Measurements from ENCODE around the gene CMTM3.
A peak's percentile ranks its signal among the peaks of the same experiment; 100 is the strongest.
"Not testable (repeated sequence)": the region's sequence is repeated elsewhere in the genome, so short reads cannot be mapped to it uniquely, and the experiment has no call there.

The CMTM3 gene

DNA sequence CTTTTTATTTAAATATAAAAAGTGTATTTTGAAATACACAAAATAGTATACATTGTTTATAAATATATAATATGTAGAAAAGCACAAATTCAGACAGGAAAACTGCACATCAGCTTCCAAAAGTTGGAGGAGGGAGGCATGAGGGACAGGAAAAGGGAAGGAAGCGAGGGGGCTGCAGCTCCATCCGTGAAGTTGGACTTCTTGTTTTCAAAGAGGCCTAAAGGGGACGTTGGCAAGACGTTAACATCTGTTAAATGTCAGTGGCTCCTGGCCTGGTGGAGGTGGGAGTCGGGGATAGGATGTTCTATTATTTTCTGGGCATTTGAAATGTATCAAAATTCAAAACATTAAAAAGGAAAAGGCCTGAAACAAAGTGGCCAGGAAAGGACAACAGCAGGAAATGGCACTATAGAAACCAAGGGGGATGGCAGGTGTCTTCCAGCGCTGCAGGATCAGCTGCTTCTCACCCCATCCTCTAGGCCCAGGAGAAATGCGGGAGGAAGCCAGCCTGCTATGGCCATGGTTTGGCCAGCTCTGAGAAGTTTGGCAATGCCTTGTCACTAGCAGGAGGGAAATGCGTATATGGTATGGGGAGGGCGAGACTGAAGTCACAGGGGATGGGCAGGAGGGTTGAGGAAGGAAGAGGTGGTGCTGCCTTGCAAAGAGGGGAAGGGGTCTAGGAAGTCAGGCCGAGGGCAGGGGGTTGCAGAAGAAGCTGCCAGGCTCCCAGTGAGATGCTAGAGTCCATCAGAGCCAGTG lies 18.8 kb upstream of the CMTM3 start:
- no peak for DNase-seq

- DNase-seq = no peak
Measured at GRCh38 chr16:66587881-66588600, 16.5 kb upstream of the CMTM3 start.

DNA sequence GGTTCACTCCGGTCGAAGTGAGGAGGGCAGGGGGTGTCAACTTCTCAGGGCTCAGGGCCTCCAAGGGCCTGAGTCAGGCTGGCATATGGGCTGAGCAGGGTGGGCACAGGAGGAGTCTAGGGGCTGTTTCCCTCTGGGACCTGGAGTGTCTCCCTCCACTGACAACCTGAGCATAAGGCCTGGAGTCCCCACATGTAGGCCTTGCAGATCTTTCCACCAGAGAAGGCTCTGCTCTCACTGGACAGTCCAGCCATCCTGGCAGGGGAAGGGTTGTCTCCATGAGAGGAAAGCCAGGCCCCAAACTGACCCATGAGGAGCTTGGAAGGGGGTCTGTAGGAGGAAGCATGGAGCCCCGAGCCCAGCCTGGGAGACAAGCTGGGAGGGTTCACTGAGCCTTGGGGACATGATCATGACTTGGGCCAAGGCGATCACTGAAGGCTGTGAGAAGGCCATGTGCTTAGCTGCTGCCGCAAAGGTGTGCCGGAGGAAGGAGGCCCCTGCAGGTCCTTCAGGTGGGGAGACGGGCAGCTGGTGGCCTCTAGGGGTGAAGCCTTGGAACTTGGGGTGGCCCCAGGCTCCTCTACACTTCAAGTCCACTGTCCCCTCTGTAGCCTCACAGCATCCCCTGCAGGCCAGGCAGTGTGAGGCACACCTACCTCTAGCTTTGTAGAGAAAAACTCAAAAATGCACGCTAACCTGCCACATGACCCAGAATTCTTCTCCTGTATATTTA lies 15.4 kb upstream of the CMTM3 start:
- DNase-seq = no peak

GRCh38 chr16:66590322-66590721 lies 14.2 kb upstream of the CMTM3 start:
- DNase-seq = no peak

DNA sequence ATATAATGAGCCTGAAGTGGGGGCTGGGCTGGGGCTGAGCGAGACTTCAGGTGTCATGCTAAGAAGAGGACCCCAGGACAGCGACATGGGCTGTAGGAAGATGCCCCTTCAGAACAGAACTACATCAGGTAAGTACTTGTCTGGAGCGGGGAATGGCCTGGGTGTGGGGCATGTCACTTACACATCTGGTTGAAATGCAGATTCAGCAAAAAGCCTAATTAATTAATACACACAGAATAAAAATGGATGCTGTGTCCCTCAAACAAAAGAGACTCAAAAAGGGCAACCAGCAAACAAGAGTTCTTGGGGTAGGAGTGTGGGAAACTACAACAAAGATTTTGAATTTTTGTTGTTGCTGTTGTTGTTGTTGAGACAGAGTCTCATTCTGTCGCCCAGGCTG lies 13.5 kb upstream of the CMTM3 start:
- DNase-seq = no peak

DNA sequence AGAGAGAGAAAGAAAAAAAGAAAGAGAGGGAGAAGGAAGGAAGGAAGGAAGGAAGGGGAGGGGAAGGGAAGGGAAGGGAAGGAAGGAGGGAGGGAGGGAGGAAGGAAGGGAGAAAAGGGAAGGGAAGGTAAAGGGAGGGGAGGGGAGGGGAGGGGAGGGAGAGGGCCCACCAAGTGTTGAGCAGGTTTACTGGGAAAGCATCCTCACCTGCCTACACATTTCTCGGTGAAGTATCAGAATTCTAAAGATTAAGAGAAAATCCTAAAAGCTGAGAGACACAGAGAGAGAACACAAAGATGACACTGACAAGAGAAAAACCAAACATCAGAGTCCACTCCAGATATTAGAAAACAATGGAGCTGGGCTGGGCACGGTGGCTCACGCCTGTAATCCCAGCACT lies 12.3 kb upstream of the CMTM3 start:
- no peak for DNase-seq

DNA sequence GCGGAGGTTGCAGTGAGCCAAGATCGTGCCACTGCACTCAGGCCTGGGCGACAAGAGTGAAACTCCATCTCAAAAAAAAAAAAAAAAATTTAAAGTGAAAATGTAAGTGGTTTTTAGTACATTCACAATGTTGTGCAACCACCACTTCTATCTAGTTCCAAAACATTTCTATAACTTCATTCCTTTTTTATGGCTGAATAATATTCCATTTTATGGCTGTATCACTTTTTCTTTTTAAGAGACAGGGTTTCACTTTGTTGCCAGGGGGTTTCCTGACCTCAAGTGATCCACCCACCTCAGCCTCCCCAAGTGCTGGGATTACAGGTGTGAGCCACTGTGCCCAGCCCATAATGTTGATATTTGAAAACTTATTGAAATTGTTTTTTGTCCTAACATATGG lies 11.7 kb upstream of the CMTM3 start:
- DNase-seq = no peak

GRCh38 chr16:66594739-66595138 lies 9.8 kb upstream of the CMTM3 start:
- DNase-seq = no peak

- not testable (repeated sequence) for DNase-seq
Measured at GRCh38 chr16:66596559-66596958, 7.9 kb upstream of the CMTM3 start.

DNA sequence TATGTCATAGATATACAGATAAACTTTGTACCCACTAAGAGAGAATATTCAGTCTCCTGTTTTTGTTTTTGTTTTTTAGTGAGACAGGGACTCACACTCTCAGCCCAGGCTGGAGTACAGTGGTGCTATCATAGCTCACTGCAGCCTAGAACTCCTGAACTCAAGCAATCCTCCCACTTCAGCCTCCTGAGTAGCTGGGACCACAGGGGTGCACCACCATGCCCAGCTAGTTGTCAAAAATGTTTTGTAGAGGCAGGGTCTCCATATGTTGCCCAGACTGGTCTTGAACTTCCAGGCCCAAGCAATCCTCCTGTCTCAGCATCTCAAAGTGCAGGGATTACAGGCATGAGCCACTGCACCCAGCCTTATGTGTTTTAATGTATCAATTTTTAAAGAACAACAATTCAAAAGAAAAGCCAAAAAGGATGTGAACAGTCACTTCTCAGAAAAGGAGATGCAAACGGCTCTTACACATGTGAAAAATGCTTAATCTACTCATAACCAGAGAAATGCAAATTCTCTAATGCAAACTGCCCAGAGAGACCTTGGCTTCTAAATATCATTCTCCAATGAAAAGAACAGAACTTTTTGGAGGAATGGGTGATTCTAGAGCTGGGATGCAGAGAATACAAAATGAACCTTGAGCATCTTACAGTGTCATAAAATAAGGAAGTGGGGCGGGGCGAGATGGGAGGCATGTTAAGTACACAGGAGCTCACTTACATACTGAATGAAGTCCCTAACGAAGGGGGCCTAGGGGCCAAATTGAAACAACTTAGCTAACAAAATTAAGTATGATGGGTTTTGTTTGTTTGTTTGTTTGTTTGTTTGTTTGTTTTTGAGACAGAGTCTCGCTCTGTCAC lies 7.3 kb upstream of the CMTM3 start:
- DNase-seq = no peak

DNA sequence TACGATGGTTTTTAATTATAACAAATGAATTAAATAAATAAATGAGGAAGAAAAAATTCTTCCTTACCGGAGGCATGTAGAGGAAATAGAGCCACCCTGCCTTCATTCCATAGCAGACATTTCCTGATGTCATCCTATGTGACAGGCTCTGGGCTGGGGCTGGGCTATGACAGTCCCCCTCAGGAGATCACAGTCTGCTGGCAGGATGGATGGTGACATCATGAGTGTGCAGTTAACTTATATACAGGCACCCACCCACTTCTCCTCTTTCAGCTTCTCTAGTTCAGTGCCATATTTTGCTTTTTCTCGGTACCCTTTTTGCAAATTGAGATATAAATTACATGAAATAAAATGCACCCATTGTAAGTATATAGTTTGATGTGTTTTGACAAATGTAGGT lies 6.4 kb upstream of the CMTM3 start:
- DNase-seq = no peak

- DNase-seq = no peak
Measured at GRCh38 chr16:66599726-66600125, 4.8 kb upstream of the CMTM3 start.

GRCh38 chr16:66600477-66600876 lies 4.0 kb upstream of the CMTM3 start:
- no peak for DNase-seq

- DNase-seq = no peak
Measured at GRCh38 chr16:66601471-66601870, 3.0 kb upstream of the CMTM3 start.

DNA sequence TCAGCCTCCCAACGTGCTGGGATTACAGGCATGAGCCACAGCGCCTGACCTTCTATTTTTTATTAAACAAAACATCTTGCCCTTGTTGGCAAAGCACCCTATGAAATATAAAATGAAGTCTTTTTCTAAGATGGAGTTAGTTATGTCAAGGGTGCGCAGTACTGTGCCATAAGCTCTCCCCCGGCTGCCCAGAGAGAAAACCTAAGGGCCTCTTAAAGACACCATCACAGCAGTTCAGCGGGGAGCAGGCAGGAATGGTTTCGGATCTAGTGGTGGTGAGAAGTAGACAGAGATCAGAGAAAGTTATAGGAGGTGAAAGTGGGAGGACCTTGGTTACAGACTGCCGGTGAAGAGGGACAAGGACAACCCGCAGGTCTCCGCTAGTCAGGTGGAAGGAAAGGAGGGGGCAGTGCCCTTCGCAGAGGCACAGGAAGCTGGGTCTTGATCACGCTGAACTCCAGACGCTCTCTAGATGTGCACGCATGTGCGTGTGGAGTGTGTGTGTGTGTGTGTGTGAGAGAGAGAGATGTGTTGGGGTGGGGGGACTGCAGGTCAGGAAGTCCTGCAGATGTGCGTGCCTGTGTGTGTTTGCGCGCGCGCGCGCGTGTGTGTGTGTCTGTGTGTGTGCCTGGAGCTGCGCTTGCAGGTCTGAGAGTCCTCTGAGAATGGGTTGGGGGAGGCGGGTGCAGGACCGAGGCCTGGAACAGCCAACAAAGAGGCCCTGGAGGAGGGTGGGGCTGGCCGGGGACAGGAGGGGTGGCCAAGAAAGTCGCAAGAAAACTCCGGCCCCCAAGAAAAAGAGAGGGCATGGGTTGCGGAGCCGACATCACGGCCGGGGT lies 748 bp upstream of the CMTM3 start:
- no peak for DNase-seq

DNA sequence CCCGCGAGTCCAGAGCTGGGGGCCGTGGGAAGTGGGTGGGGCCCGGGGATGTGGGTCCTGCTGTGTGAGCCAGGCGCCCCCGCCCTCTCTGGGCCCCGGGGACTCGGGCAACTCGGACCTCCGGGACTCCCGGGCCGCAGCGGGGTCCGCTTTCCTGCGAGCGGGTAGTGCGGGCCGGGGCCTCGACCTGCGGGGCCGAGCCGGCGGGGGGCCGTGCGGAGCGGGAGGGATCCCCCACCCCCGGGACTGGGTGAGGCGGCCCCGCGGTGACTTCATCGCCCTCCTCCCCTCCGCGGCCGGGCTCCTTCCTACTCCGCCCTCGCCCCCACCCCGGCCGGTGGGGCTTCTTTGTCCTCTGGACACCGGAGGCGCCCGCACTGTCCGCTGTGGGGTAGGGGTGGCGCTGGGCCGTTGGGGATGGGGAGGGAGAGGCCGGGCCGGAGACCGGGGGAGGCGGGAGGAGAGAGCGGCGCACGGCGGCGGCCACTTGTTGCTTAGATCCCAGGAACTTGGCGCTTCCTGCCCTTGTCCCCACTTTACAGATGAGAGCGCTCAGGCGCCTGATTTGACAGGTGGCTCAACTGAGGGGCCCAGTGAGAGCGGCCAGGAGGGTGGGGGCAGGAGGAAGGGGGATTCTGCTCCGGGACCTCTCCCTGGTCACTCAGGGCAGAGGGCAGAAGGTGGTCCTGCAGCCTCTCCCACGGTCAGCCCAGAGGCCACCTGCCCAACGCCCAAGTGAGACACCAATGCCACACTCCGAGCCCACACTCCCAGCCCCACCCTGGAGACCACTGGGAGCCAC lies 874 bp downstream of the CMTM3 start:
- DNase-seq = no peak

- peak; percentile 16 for DNase-seq
Measured at GRCh38 chr16:66605979-66606751, 1.7 kb downstream of the CMTM3 start.

- peak; percentile 36 for DNase-seq
Measured at GRCh38 chr16:66608241-66609138, 4.0 kb downstream of the CMTM3 start.

- DNase-seq = no peak
Measured at GRCh38 chr16:66609139-66609510, 4.6 kb downstream of the CMTM3 start.
